Activated naive CD4-positive, alpha-beta T cell (primary cell): ENCODE data around the gene MBNL3.

Experiments used
- DNase-seq, 4 experiments: peaks; one replicate each; lab custom pipeline; 2025; lab: John Stamatoyannopoulos, UW

The MBNL3 gene

DNA sequence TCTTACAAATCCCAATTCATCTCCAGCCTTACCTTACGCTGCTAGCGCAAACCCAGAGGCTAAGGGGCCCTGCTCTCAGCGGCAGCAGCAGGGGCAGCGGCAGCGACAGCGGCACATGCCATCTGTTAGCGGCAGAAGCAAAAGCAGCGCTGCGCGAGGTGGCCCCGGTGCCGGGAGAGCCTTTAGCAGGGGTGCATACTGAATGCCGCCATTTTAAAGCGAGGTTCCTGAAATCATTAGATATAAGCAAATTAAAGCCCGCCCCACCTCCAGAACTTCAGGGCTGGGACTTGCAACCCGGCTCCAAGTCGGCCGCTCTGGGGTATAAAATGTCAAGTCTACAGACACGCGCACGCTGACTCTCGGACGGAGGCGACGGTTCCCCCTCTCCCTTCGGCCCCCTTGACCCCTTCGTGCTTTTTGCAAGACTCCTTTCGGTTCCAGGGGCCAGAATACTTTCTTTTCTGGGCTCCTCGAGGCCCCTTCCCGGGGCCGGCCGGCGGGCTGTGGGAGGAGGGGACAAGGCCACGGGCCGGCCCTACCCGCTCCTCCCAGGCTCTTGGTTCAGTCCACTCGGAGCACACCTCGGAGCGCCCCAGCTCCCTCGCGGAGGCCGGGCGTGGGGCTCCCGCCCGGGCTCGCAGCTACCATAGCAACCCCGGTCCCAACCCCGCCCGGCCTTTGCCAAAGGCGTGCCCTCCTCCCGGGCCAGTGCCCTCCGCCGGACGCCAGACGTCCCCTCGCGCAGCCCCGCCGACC, at the start of gene MBNL3:
Gene MBNL3 (minus strand): TSS at position 220 of the 759 bp plus-strand sequence. CDS start 49,427 bp downstream, outside the sequence.
- peak; percentile 26 to 63 (median 36) for DNase-seq

- no peak for DNase-seq
Observed at GRCh38 chrX:132533409-132533808, 44.6 kb upstream of the MBNL3 start.

GRCh38 chrX:132532913-132533312, 44.1 kb upstream of the MBNL3 start:
- no peak for DNase-seq

GRCh38 chrX:132532097-132532496, 43.3 kb upstream of the MBNL3 start:
- DNase-seq: no peak

- DNase-seq: no peak
Observed at GRCh38 chrX:132520792-132521191, 32.0 kb upstream of the MBNL3 start.

DNA sequence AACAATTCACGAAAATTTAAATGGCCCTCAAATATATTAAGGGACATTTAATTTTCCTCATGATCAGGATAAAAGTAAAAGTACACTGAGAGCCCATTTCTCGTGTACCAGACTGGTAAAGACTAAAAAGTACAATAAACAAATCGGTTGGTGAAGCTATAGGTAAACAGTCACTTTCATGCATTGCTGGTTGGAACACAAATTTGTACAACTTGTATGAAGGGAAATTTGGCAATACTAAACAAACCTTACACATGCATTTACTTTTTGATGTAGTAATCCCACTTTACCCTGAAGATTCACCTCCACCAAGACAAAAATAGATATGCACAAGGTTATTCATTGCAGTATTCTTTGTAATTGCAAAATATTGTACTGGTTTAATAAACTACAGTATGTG, 31.4 kb upstream of the MBNL3 start:
- DNase-seq: no peak

DNA sequence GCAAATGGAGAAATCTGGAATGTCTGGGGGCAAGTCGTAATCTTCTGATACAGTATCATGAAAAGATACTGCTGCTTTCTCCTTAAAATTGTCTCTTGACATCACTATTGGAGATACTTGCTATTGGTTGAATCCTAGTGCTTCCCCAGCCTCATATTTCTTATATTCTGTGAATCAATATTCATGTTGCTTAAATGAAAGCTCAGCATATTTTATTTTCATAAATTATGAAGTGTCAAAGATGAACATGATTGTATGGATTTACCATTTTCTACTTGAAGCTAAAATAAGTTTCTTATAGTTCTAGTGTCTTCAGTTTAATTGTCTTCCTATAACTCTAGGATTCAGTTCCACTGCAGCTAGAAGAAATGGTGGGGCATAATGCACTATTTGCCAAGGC, 29.6 kb upstream of the MBNL3 start:
- no peak for DNase-seq

DNA sequence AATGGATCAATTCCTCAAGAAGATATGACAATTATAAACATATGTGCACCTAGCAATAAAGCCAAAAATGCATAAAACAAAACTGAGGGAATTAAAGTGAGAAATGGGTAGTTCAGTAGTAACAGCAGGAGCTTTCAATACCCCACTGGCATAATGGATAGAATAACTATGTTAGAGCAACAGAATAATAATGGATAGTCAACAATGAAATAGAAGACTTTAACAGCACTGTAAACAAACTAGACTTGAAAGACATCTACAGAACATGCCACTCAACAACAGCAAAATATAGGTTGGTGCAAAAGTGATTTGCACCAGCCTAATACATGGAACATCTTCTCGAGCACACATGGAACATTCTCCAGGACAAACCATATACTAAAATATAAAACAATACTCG, 20.0 kb upstream of the MBNL3 start:
- DNase-seq: no peak

GRCh38 chrX:132505116-132505515, 16.3 kb upstream of the MBNL3 start:
- no peak for DNase-seq

DNA sequence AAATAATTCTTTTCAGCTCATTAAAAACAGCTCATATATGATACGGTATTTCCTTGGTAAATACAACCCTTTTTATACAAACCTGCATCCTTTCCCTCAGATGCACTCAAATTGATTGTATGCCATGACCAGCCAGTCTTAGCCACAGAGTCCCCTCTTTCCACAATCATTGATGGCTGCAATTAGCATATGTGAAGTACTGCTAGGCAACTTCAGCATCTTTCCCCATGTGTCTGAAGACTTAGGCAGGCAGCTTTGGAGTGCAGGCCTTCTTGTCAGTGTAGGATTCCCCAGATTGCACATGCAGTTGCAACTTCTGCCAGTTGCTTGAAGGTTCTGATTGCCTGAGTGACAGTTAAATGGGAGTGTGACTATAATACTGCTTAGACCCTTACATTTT, 15.6 kb upstream of the MBNL3 start:
- DNase-seq: no peak

DNA sequence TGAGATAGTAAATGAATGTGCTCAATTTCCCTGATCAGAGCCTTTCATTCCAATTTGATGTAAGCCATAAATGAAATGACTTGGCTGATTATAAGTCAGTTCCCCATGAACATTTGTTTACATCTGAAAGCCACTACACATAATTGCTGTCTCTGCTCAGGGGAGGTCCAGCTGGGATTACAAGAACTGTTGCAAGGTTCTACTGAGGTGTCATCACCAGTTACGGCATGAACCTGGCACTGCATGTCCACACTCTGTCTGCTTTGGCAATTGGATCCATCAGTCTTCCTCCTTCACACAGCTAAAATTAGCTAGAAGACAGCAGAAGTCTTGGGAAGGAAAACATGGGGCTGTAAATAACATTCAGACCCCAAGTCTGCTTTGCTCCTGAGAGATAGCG, 12.8 kb upstream of the MBNL3 start:
- DNase-seq: no peak

DNA sequence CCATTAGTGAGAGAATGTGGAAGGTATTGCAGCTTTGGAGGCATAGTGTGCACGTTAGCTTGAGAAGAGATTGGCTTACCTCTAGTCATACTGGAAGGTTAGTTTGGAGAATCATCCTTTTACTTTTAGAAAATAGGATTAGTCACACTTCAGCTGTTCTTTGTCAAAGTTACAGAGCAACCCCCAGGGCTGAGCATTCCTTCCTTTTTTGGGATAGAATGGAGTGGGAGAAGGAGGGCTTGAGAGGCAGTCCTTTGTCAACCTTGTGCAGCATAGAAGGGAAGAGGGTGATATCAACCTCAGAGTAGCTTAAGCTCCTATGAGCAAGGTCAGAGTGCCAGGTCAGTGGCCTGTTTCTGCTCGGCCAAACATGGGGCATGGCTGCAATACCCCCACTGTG, 8.6 kb upstream of the MBNL3 start:
- DNase-seq: no peak

DNA sequence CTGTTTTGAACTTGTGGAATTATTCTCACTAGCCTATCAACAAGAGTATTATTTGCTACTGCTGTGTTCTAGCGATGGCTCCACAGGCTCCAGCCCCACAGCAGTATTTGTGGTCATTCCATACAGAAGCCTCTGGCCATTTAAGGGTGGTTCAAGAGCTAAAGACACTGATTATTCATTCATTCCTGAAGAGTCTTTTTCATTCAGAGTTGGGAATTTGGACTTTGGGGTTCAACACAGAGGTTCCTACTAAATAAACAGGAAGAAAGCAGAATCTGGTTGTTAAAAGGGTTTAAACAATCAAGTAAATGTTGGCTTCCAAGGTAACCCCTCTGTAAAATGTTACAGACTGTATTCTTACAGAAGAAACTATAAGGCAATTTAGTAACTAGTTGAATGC, 4.3 kb upstream of the MBNL3 start:
- no peak for DNase-seq

DNA sequence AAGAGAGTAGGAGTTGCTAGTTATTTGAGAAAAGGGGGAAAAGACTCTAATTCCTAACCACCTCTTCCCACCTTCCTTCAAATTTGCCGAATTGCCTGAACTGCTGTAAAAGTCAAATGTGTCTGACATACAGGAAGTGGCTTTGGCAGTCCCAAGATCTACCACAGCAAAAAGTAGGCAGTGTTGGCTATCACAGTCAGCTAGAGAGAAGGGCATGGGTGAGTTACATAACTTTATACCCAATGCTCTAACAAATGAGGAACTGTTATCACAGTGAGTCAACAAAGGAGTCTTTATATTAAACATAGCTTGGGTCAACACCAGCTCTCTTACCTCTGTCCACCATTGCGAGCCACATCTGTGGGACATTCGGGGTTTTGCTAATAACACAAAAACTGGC, 2.4 kb upstream of the MBNL3 start:
- DNase-seq: no peak

DNA sequence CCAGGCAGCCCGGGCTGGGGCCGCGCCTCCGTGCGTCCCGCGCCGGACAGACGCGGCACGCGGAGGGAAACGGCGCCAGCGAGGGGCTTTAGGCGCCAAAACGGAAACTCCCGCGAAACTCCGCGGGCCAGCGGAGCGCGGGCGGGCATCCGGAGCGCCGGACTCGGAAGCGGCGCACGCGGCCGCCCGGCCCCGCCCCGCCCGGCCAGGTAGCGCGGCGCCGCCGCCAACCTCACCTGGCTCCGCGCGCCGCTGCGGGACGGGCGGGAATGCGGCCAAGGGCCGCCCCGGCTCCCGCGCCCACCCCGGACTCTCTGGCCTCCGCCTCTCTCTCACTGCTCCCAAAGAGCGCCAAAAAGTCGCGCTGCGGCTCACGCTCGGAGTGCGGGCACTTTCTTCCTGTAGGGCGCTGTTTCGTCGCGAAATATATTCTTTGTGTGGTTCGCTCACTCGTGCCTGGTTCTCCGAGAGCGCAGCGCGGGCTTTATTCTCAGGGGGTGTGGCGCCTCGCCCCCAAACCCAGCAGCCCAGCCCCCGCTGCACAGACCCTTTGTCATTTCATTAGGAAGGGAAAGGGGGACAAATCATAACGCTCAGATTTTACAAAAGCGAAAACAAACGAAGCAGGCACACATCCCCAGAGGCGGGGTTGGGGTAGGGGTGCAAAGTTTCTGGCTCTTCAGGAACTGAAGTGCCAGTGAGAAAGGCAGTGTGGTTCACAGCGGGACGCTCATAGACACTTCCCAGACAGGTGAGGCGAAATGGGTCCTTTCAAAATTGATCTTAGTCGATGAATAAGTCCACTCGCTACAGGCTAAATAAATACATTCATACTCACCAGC, 961 bp upstream of the MBNL3 start:
- peak; percentile 5 to 28 (median 9) for DNase-seq

DNA sequence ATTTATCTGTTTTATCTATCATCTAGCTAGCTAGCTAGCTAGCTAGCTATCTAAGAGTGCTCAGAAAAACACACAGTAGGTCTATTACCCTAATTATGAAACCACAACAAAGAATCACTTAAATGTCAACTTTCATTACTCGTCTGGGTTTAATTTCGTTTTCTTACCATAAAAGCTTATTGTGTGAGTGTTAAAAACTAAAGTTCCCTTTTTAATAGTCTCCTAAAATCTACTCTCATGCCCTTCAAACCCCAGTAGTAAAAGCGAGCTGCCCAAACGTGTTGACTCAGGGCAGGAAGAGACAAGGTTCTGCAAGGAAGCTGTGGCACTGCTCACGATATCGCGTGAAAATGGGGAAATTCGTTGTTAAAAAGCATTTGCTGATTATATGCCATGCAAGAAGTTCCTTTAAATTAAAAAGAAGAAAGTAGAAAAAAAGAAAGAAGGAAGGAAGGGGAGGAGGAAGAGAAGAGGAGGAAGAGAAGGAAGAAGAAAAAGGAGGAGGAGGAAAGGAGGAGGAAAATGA, 595 bp downstream of the MBNL3 start:
- DNase-seq: peak in 1 of 4 experiments; percentile 6

GRCh38 chrX:132486599-132487178, 2.1 kb downstream of the MBNL3 start:
- DNase-seq: no peak

DNA sequence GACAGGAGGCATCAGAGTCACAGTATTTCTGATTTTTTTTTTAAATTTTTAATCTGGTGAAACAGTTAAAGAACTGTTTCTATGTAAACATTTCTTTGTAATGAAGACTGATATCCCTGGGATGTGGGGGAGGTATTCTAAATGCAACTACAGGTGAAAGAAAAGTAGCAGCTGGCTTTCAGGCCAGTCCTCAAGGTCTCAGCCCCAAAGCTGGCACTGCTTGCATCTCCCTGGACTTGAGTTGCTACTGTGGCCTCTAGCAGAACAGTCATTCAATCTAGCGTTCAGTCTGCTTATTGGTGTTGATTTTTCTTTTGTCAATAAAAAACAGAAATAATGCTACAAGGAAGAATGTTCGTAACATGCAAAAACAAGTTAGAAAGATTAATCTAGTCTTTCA, 4.9 kb downstream of the MBNL3 start:
- no peak for DNase-seq

GRCh38 chrX:132483488-132483887, 5.3 kb downstream of the MBNL3 start:
- no peak for DNase-seq

DNA sequence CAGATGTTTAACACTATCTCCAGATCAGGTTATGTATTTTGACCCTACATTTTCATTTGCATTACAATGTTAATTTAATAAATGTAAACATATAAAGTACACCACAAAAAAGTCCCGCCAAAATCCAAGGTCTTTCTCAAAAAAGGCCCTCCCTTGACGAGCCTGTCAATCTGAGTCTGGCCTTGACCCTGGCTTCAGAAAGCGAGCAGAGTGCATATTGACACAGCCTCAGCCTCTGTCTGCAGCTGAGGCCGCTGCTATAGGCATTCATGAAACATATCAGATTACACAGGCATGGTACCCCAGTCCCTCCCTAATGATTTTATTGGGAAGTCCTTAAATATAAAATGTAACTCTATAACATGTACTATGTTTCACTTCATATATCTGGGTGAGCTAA, 6.2 kb downstream of the MBNL3 start:
- DNase-seq: no peak

- DNase-seq: no peak
Observed at GRCh38 chrX:132481449-132481848, 7.4 kb downstream of the MBNL3 start.

DNA sequence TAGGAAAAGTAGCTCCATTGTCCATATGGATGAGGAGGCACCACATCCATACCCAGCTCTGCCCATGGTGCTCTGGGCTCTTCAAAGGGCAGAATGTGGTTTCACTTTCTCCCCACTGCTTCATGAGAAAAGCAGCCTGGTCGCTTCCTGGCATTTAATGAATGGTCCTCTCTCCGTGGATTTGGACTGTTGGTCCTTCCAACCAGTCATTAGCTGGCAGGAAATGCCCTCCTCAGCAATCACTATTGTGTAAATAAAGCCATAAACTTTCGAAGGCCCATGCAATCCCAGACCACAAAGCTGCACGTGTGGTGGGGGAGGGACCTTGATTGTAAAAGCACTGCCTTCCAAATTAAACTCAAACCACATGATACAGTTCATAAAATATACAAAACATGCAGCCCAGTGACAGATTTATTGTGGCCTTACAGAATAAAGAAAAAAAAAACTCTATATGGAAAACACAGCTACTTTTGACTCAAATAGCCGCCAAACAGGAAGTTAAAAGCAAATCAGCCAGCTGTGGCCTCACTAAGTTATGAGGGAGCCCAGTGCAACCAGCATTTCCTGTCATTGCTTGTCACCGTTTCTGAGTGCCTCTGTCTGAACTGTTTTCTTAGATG, 8.1 kb downstream of the MBNL3 start:
- DNase-seq: peak in 1 of 4 experiments; percentile 3
